GM19193 (cell line): Measurements from ENCODE around the gene FAF2.

Source experiments
- POLR2A ChIP-seq: IDR thresholded peaks from 4 replicates; pipeline ENCODE4 v1.6.1; 2011; ENCODE audit not compliant: insufficient read depth, insufficient read length; ENCODE audit errors: extremely low read depth

FAF2 gene

GRCh38 chr5:176447978-176448608 lies at the start of gene FAF2:
FAF2 (plus strand) TSS chr5:176448385; CDS start chr5:176448408, 23 bp downstream.
- TF ChIP-seq POLR2A = peak; percentile 85

GRCh38 chr5:176400382-176401156 lies 47.6 kb upstream of the FAF2 start:
- TF ChIP-seq POLR2A = no peak

GRCh38 chr5:176401281-176402205 lies 46.6 kb upstream of the FAF2 start:
- TF ChIP-seq POLR2A = no peak

GRCh38 chr5:176405656-176406435 lies 42.3 kb upstream of the FAF2 start:
- TF ChIP-seq POLR2A = no peak

- no peak for TF ChIP-seq POLR2A
These were observed 41.6 kb upstream of the FAF2 start for GRCh38 chr5:176406436-176407052.

- no peak for TF ChIP-seq POLR2A
These were observed 40.5 kb upstream of the FAF2 start for GRCh38 chr5:176407456-176408251.

GRCh38 chr5:176408590-176408989 lies 39.6 kb upstream of the FAF2 start:
- no peak for TF ChIP-seq POLR2A

- TF ChIP-seq POLR2A = no peak
These were observed 38.4 kb upstream of the FAF2 start for GRCh38 chr5:176409765-176410164.

- TF ChIP-seq POLR2A = no peak
These were observed 37.6 kb upstream of the FAF2 start for GRCh38 chr5:176410486-176411180.

GRCh38 chr5:176412517-176413254 lies 35.5 kb upstream of the FAF2 start:
- TF ChIP-seq POLR2A = no peak

- TF ChIP-seq POLR2A = no peak
These were observed 35.0 kb upstream of the FAF2 start for GRCh38 chr5:176413255-176413565.

- TF ChIP-seq POLR2A = no peak
These were observed 34.4 kb upstream of the FAF2 start for GRCh38 chr5:176413709-176414191.

GRCh38 chr5:176414704-176415103 lies 33.5 kb upstream of the FAF2 start:
- TF ChIP-seq POLR2A = no peak
